Measurements from ENCODE around the gene FAM167B.

Gene FAM167B

GRCh38 chr1:32223683-32224082 is 23.3 kb upstream of the FAM167B start:
- no peak for DNase-seq (ENCODE audit: low read depth)

GRCh38 chr1:32224285-32224684 is 22.7 kb upstream of the FAM167B start:
- no peak for DNase-seq (ENCODE audit: low read depth)

GRCh38 chr1:32228771-32229170 is 18.3 kb upstream of the FAM167B start:
- no peak for DNase-seq (ENCODE audit: low read depth)

GRCh38 chr1:32231843-32232432 is 15.1 kb upstream of the FAM167B start:
- no peak for DNase-seq (ENCODE audit: low read depth)

- no peak for DNase-seq (ENCODE audit: low read depth)
Observed at GRCh38 chr1:32232558-32233304, 14.3 kb upstream of the FAM167B start.

- no peak for DNase-seq (ENCODE audit: low read depth)
Observed at GRCh38 chr1:32234792-32235191, 12.2 kb upstream of the FAM167B start.

GRCh38 chr1:32239337-32239736 is 7.7 kb upstream of the FAM167B start:
- no peak for DNase-seq (ENCODE audit: low read depth)

GRCh38 chr1:32239790-32240139 is 7.3 kb upstream of the FAM167B start:
- DNase-seq (ENCODE audit: low read depth): no peak

- DNase-seq (ENCODE audit: low read depth): peak; percentile 45
Observed at GRCh38 chr1:32240140-32240951, 6.7 kb upstream of the FAM167B start.

- DNase-seq (ENCODE audit: low read depth): no peak
Observed at GRCh38 chr1:32241001-32241763, 5.8 kb upstream of the FAM167B start.

GRCh38 chr1:32242341-32242851 is 4.6 kb upstream of the FAM167B start:
- DNase-seq (ENCODE audit: low read depth): no peak

- no peak for DNase-seq (ENCODE audit: low read depth)
Observed at GRCh38 chr1:32247452-32247851, 430 bp downstream of the FAM167B start.

GRCh38 chr1:32247983-32248889 is 1.2 kb downstream of the FAM167B start:
- peak; percentile 64 for DNase-seq (ENCODE audit: low read depth)

GRCh38 chr1:32249831-32250525 is 3.0 kb downstream of the FAM167B start:
- DNase-seq (ENCODE audit: low read depth): peak; percentile 75

GRCh38 chr1:32250893-32251716 is 4.1 kb downstream of the FAM167B start, which contains the start of gene LCK:
Gene LCK, plus strand, starts transcription at chr1:32251265. Its CDS starts 23,065 bp downstream, at chr1:32274330.
- DNase-seq (ENCODE audit: low read depth): peak; percentile 55

GRCh38 chr1:32255072-32256071 is 8.3 kb downstream of the FAM167B start:
- DNase-seq (ENCODE audit: low read depth): no peak

GRCh38 chr1:32256473-32257226 is 9.6 kb downstream of the FAM167B start:
- no peak for DNase-seq (ENCODE audit: low read depth)

- DNase-seq (ENCODE audit: low read depth): no peak
Observed at GRCh38 chr1:32257227-32257508, 10.1 kb downstream of the FAM167B start.

Measured in activated gamma-delta T cell treated with anti-CD3 and anti-CD28 coated beads, Interleukin-2, amount 50 U/mL, for 16 hours (primary cell).